ACHN (cell line): ENCODE measurements around the gene ZNF426.
"Not testable (repeated sequence)": the region's sequence is repeated elsewhere in the genome, so short reads cannot be mapped to it uniquely, and the experiment has no call there.

Experiments
- DNase-seq: peaks from one replicate; pipeline ENCODE4 v3.0.0-alpha.2; 2015
- in situ Hi-C: cut with HindIII; loops from 2 replicates; pipeline ENCODE4 v1.10.0; 2017; ENCODE audit warnings: low sequenced_read_pairs, low pct_ligation_motif_present, low pct_unique_long_range_greater_than_20kb

The ZNF426 gene

GRCh38 chr19:9538183-9539058 lies at the start of gene ZNF426:
Gene ZNF426 (minus strand): TSS chr19:9538645. CDS start chr19:9536232, 2,413 bp downstream.
- in situ Hi-C loops, result no loop called here
- DNase-seq, result no peak

DNA sequence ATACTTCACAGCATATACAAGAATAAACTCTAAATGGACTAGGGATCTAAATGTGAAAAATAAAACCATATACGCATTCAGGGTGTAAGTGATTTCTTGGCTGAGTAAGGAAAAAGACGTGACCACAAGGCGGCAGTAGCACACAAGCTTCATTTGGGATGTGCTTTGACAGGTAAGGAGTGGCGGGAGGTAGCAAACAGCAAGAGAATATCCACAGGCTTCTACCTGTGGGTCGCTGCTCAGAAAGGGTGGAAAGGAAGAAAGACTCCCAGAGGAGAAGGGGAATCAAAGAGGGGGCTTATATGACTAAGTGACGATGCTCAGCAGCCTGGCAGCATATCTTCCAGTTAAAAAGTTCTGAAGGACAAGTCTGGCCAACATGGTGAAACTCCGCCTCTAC lies 48.3 kb upstream of the ZNF426 start:
- DNase-seq, result peak; percentile 56
- in situ Hi-C loops, result no loop called here

DNA sequence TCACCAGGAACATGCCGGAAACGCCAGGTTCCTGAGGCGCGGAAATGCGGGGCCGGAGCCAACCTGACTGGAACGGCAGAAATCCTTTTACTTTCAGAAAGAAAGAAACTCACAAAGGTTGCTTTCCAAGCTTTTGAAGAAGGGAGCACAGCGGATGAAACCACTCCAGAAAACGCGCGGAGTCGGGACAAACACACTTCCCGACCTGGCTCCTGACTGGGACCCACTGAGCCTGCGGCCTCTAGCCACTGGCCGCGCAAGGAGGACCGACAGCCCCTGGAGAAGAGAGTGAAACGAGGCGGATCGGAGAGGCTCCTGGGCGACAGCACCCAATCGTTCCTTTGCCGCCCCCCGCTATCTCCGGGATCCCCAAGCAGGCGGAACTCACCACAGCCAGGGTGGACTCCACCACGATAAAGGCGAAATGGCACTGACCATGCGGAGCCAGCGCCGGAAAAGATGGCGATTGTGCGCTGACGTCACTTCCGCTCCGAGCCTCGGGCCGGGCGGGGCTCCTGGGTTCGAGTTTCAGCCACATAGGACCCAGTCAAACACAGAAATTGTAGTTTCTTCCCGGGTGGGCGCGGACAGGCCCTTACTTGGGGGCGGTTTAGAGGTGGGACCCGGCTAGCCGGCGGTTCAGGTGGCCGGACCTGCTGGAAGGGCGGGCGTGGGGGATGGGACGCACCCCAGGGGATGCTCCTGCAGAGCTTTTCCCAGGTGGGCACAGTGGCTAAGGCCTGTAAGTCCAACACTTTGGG lies 45.8 kb upstream of the ZNF426 start, which contains the start of gene ZNF121:
TSS of gene ZNF121 (minus strand) at position 432 of the 761 bp plus-strand sequence. CDS start 16,407 bp downstream, outside the sequence.
- in situ Hi-C loops, result no loop called here
- peak; percentile 79 for DNase-seq

DNA sequence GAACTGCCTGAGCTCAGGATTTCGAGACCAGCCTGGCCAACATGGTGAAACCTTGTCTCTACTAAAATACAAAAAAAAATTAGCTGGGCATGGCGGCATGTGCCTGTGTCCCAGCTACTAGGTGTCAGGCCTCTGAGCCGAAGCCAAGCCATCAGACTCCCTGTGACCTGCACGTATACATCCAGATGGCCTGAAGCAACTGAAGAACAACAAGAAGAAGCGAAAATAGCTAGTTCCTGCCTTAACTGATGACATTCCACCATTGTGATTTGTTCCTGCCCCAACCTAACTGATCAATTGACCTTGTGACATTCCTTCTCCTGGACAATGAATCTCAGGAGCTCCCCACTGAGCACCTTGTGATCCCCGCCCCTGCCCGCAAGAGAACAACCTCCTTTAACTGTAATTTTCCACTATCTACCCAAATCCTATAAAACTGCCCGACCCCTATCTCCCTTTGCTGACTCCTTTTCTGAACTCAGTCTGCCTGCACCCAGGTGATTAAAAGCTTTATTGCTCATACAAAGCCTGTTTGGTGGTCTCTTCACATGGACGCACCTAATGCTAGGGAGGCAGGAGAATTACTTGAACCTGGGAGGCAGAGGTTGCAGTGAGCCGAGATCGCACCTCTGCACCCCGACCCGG lies 43.8 kb upstream of the ZNF426 start:
- in situ Hi-C loops, DNase-seq: not testable (repeated sequence)

GRCh38 chr19:9580728-9581127 lies 42.3 kb upstream of the ZNF426 start:
- no peak for DNase-seq
- in situ Hi-C loops, result no loop called here

DNA sequence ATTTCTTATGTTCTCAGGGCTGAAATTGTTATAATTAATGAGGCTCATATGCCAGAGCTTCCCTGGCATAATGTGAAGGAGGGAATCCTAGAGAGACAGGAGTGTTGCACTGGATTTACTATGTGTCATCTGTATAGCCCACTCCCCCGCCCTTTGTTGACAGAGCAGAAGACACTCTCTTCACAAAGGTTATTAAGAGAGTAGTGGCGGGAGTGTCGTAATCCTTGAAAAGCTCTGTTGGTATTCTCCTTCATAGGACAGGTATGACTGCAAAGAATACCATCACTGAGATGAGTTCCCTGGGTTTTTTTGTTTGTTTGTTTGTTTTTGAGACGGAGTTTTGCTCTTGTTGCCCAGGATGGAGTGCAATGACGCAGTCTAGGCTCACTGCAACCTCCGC lies 31.8 kb upstream of the ZNF426 start:
- in situ Hi-C loops, result no loop called here
- no peak for DNase-seq

DNA sequence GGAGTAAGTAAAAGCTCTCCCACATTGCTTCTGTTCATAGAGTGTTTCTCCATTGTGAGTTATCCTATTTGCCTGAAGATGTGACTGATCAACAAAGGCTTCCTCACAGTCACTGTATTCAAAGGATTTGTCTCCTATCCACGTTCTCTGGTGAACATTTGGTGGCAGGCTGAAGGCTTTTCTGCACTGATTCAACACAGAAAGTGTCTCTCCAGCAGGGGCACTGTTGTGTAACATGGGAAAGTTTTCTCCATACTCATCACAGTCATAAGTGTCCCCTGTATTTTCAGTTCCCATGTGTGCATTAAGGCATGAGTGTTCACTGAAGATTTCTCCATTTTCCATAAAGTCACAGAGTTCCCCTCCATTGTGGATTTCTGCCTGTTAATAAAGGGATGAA lies 28.3 kb upstream of the ZNF426 start:
- DNase-seq, result no peak
- in situ Hi-C loops, result no loop called here

- peak; percentile 24 for DNase-seq
- in situ Hi-C loops, result no loop called here
Observed at GRCh38 chr19:9565900-9566705, 27.7 kb upstream of the ZNF426 start.

GRCh38 chr19:9552536-9553274 lies 14.3 kb upstream of the ZNF426 start:
- DNase-seq, result no peak
- in situ Hi-C loops, result no loop called here

- in situ Hi-C loops, result no loop called here
- no peak for DNase-seq
Observed at GRCh38 chr19:9547870-9548269, 9.4 kb upstream of the ZNF426 start.

GRCh38 chr19:9541281-9541680 lies 2.8 kb upstream of the ZNF426 start:
- in situ Hi-C loops, DNase-seq: not testable (repeated sequence)

GRCh38 chr19:9539921-9540320 lies 1.5 kb upstream of the ZNF426 start:
- DNase-seq, in situ Hi-C loops: not testable (repeated sequence)

- DNase-seq, in situ Hi-C loops: not testable (repeated sequence)
Observed at GRCh38 chr19:9539201-9539600, 756 bp upstream of the ZNF426 start.

GRCh38 chr19:9535934-9536333 lies 2.5 kb downstream of the ZNF426 start:
- DNase-seq, result no peak
- in situ Hi-C loops, result no loop called here

- no peak for DNase-seq
- in situ Hi-C loops, result no loop called here
Observed at GRCh38 chr19:9531933-9532332, 6.5 kb downstream of the ZNF426 start.

DNA sequence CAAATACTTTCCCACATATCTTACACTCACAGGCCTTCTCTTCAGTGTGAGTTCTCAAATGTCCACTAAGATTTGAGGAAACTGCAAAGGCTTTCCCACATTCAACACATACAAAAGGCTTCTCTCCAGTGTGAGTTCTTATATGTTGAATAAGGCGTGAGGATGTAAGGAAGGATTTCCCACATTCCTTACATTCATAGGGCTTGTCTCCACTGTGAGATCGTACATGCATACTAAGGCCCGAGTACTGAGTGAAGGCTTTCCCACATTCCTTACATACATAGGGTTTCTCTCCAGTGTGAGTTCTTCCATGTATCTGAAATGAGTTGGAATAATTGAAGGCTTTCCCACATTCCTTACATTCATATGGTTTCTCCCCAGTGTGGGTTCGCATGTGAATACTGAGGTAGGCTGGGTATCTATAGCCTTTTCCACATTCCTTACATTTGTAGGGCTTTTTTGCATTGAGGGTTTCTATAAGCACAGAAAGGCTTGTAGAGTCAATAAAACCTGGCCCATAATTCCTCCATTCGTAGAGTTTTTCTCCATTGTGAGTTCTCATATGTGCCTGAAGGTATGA lies 9.6 kb downstream of the ZNF426 start:
- in situ Hi-C loops, result no loop called here
- no peak for DNase-seq

GRCh38 chr19:9523885-9524474 lies 14.5 kb downstream of the ZNF426 start:
- in situ Hi-C loops, result no loop called here

More at GRCh38 chr19:9523885-9524474, 14.5 kb downstream of the ZNF426 start:
- no peak for DNase-seq
